HG03558 (cell line): ENCODE data around the gene GNB3.

Source experiments
- ATAC-seq: cut with Tn5 transposase; IDR thresholded peaks from one replicate; pipeline ENCODE4 v1.9.1; 2021; ENCODE audit warnings: moderate number of reproducible peaks; ENCODE audit not compliant: unreplicated experiment; ENCODE audit errors: extremely low read depth

The GNB3 gene

GRCh38 chr12:6840761-6841515 lies at the start of gene GNB3:
GNB3 (plus strand) TSS chr12:6840925; CDS start chr12:6841288, 363 bp downstream.
- ATAC-seq: no peak

GRCh38 chr12:6791931-6792520 lies 48.7 kb upstream of the GNB3 start:
- ATAC-seq: no peak

- no peak for ATAC-seq
Measured at GRCh38 chr12:6792522-6793201, 48.1 kb upstream of the GNB3 start.

- ATAC-seq: no peak
Measured at GRCh38 chr12:6795088-6795487, 45.6 kb upstream of the GNB3 start.

GRCh38 chr12:6796576-6796975 lies 44.1 kb upstream of the GNB3 start:
- ATAC-seq: no peak

GRCh38 chr12:6799147-6799546 lies 41.6 kb upstream of the GNB3 start:
- ATAC-seq: no peak

GRCh38 chr12:6807170-6807569 lies 33.6 kb upstream of the GNB3 start:
- ATAC-seq: no peak

GRCh38 chr12:6809056-6809455 lies 31.7 kb upstream of the GNB3 start:
- no peak for ATAC-seq

- ATAC-seq: no peak
Measured at GRCh38 chr12:6810758-6811157, 30.0 kb upstream of the GNB3 start.

GRCh38 chr12:6813363-6813762 lies 27.4 kb upstream of the GNB3 start:
- ATAC-seq: no peak

GRCh38 chr12:6816598-6816997 lies 24.1 kb upstream of the GNB3 start:
- no peak for ATAC-seq

GRCh38 chr12:6817098-6817497 lies 23.6 kb upstream of the GNB3 start:
- no peak for ATAC-seq

- no peak for ATAC-seq
Measured at GRCh38 chr12:6817662-6818157, 23.0 kb upstream of the GNB3 start.

GRCh38 chr12:6818222-6818621 lies 22.5 kb upstream of the GNB3 start:
- ATAC-seq: no peak

GRCh38 chr12:6818645-6819044 lies 22.1 kb upstream of the GNB3 start:
- ATAC-seq: no peak

GRCh38 chr12:6819106-6820030 lies 21.4 kb upstream of the GNB3 start:
- no peak for ATAC-seq

- no peak for ATAC-seq
Measured at GRCh38 chr12:6820166-6820565, 20.6 kb upstream of the GNB3 start.

GRCh38 chr12:6821591-6822425 lies 18.9 kb upstream of the GNB3 start, which contains the start of gene GPR162:
GPR162 (plus strand) TSS chr12:6821821; CDS start chr12:6823899, 2,078 bp downstream.
- no peak for ATAC-seq

GRCh38 chr12:6822426-6823135 lies 18.1 kb upstream of the GNB3 start:
- ATAC-seq: no peak
